ENCODE measurements around the gene RYR1. TPM values are rescaled to one million over a fixed set of nuclear protein-coding genes. Genes with fewer than 3 reads are reported as not detected.

Gene RYR1
- polyA plus RNA-seq, 1 of the 3 experiments (the other 2 are of a cell fraction), result under 0.01 TPM

DNA sequence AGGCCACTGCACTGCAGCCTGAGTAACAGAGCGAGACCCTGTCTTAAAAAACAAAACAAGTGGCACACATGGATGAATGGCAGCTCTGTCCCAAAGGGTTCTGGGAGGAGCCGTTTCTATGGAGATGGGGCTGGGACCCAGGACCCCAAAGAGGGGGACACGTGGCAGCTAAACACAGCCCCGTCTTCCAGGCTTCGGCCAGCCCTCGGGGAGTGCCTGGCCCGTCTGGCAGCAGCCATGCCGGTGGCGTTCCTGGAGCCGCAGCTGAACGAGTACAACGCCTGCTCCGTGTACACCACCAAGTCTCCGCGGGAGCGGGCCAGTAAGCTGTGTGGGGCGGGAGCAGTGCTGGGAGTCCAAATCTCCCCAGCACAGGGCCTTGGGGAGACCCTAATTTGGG is 82.4 kb downstream of the RYR1 start:
- DNase-seq, result no peak
- ChIA-PET POLR2A (interaction anchor here (1.0 kb wide), 1 partner anchor 103 kb away, joined by 3 read pairs; the partner anchor contains the start of gene EIF3K), CTCF (interaction anchor here (0.6 to 5.3 kb wide), 27 partner anchors 9 to 613 kb away, joined by 3 to 73 read pairs (median 3); partner anchors contain the start of genes EIF3K, FAM98C, MRPS12 and SARS2)
- H3K4me1 ChIP-seq (ENCODE audit: control insufficient read depth in 1 of 2, insufficient read depth in 2 of 2, low read depth in 1 of 2, low read length in 1 of 2), result peaks cover 0 to 3% of the 10 kb centered on the region in 2 experiments; a peak in 1 of 4 replicates
- no peaks in the 10 kb centered on the region for H3F3A ChIP-seq (replicated peaks; ENCODE audit: insufficient read depth)
- no peaks in the 10 kb centered on the region for H3K9me2 ChIP-seq
- no peaks in the 10 kb centered on the region for H4K20me1 ChIP-seq (ENCODE audit: insufficient read depth)
- WGBS (ENCODE audit: low lambda C conversion rate), result 62% methylated on average over 5 of the region's 17 CpGs
- TF ChIP-seq RAD21 (IDR thresholded peaks at IDR 0.05; ENCODE audit: low read length), result no peak
- no peak for TF ChIP-seq GABPA (IDR thresholded peaks at IDR 0.05; ENCODE audit: low read depth)
- no peak for TF ChIP-seq TAF1 (IDR thresholded peaks at IDR 0.05; ENCODE audit: borderline replicate concordance, low read depth, low read length)
- no peak for TF ChIP-seq NRF1 (IDR thresholded peaks at IDR 0.05; ENCODE audit: low read depth, low read length)
- TF ChIP-seq FOSL2 (IDR thresholded peaks at IDR 0.05; ENCODE audit: borderline replicate concordance, low read depth), result no peak
- TF ChIP-seq TEAD4 (IDR thresholded peaks at IDR 0.05; ENCODE audit: borderline replicate concordance, insufficient read depth), result no peak
- no peak for TF ChIP-seq ELF1 (IDR thresholded peaks at IDR 0.05)
- no peak for TF ChIP-seq RCOR1 (IDR thresholded peaks at IDR 0.05; ENCODE audit: low read length)
- TF ChIP-seq JUND (IDR thresholded peaks at IDR 0.05), result no peak
- no peak for TF ChIP-seq POLR2AphosphoS5 (IDR thresholded peaks at IDR 0.05; ENCODE audit: low read depth, low read length)
- TF ChIP-seq GATA2 (CRISPR knock-in tag; IDR thresholded peaks at IDR 0.05), result no peak
- TF ChIP-seq RFX5 (IDR thresholded peaks at IDR 0.05; ENCODE audit: low read length), result no peak
- TF ChIP-seq SIN3A (IDR thresholded peaks at IDR 0.05; ENCODE audit: borderline replicate concordance, low read depth, low read length), result no peak
- TF ChIP-seq, protein P1, sequence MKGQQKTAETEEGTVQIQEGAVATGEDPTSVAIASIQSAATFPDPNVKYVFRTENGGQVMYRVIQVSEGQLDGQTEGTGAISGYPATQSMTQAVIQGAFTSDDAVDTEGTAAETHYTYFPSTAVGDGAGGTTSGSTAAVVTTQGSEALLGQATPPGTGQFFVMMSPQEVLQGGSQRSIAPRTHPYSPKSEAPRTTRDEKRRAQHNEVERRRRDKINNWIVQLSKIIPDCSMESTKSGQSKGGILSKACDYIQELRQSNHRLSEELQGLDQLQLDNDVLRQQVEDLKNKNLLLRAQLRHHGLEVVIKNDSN (IDR thresholded peaks at IDR 0.05; ENCODE audit: borderline replicate concordance, low read depth), result no peak
- TF ChIP-seq FOXJ3 (CRISPR knock-in tag; IDR thresholded peaks at IDR 0.05), result no peak
- TF ChIP-seq, protein P2, sequence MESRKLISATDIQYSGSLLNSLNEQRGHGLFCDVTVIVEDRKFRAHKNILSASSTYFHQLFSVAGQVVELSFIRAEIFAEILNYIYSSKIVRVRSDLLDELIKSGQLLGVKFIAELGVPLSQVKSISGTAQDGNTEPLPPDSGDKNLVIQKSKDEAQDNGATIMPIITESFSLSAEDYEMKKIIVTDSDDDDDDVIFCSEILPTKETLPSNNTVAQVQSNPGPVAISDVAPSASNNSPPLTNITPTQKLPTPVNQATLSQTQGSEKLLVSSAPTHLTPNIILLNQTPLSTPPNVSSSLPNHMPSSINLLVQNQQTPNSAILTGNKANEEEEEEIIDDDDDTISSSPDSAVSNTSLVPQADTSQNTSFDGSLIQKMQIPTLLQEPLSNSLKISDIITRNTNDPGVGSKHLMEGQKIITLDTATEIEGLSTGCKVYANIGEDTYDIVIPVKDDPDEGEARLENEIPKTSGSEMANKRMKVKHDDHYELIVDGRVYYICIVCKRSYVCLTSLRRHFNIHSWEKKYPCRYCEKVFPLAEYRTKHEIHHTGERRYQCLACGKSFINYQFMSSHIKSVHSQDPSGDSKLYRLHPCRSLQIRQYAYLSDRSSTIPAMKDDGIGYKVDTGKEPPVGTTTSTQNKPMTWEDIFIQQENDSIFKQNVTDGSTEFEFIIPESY (IDR thresholded peaks at IDR 0.05; ENCODE audit: borderline replicate concordance, low read depth), result no peak
- TF ChIP-seq SMC3 (IDR thresholded peaks at IDR 0.05; ENCODE audit: low read depth, low read length), result no peak
- TF ChIP-seq, protein P3, sequence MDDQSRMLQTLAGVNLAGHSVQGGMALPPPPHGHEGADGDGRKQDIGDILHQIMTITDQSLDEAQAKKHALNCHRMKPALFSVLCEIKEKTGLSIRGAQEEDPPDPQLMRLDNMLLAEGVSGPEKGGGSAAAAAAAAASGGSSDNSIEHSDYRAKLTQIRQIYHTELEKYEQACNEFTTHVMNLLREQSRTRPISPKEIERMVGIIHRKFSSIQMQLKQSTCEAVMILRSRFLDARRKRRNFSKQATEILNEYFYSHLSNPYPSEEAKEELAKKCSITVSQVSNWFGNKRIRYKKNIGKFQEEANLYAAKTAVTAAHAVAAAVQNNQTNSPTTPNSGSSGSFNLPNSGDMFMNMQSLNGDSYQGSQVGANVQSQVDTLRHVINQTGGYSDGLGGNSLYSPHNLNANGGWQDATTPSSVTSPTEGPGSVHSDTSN (IDR thresholded peaks at IDR 0.05), result no peak
- H3K9ac ChIP-seq, result no peak overlapping the region
- H3K4me2 ChIP-seq, result no peak overlapping the region
- H3K79me2 ChIP-seq (ENCODE audit: insufficient read depth), result no peaks in the 10 kb centered on the region
- no peaks in the 10 kb centered on the region for H3K9me3 ChIP-seq
- H3K36me3 ChIP-seq (replicated peaks in 1 of 2; ENCODE audit: control insufficient read depth in 1 of 2, insufficient read depth in 2 of 2, low read length in 1 of 2), result no peaks in the 10 kb centered on the region
- no peak overlapping the region for H2AFZ ChIP-seq (ENCODE audit: low read depth)
- H3K27ac ChIP-seq (ENCODE audit: low read depth in 2 of 2, low read length in 1 of 2), result no peak overlapping the region
- no peak overlapping the region for H3K4me3 ChIP-seq (ENCODE audit: low read depth in 2 of 2, low read length in 1 of 2)
- no peaks in the 10 kb centered on the region; the same call in 1 of the 2 replicates for H3K27me3 ChIP-seq (ENCODE audit: insufficient read depth)

Data from SK-N-SH (cell line).